H7 (cell line): ENCODE data around the gene PLEK. TPM values are rescaled to one million over a fixed set of nuclear protein-coding genes. Genes with fewer than 3 reads are reported as not detected.

ENCODE experiments used
- DNase-seq: peaks from one replicate; pipeline ENCODE4 v3.0.0; 2012
- H3K27me3 ChIP-seq: 2 replicates; pipeline ENCODE4 v1.6.0; 2011; ENCODE audit warnings: mild to moderate bottlenecking, low read length; ENCODE audit not compliant: control insufficient read depth, insufficient read depth
- H3K36me3 ChIP-seq: replicated peaks from 2 replicates; pipeline ENCODE4 v1.5.1; 2011; ENCODE audit warnings: low read length; ENCODE audit not compliant: control insufficient read depth, insufficient read depth
- H3K4me3 ChIP-seq: 2 replicates; pipeline ENCODE4 v1.5.1; 2011; ENCODE audit warnings: low read depth, mild to moderate bottlenecking, control low read depth, low read length, moderate library complexity; ENCODE audit not compliant: insufficient read depth
- total RNA-seq: library from RNA; depleted of rRNA; stranded (reverse); fragments of >200 nt; shearing (Covaris generic); gene quantifications from 2 replicates; pipeline ENCODE4 v1.2.3, GENCODE V29; 2014; rRNA removed

Gene PLEK
- not detected in 2 replicates for total RNA-seq

- Histone ChIP-seq H3K4me3 (no peak within 1 kb of the TSS), H3K27me3 (no peaks in the 10 kb centered on the region), H3K36me3 (no peaks in the 10 kb centered on the region)
- DNase-seq: no peak
Observed at GRCh38 chr2:68365087-68365486, at the start of gene PLEK. PLEK (plus strand) TSS chr2:68365282; CDS start chr2:68365352, 70 bp downstream.

GRCh38 chr2:68316111-68316510 is 49.0 kb upstream of the PLEK start:
- no peak overlapping the region for H3K4me3 ChIP-seq
- H3K36me3 ChIP-seq: no peaks in the 10 kb centered on the region
- no peak for DNase-seq
- peaks cover 42% of the 10 kb centered on the region for H3K27me3 ChIP-seq

- H3K4me3 ChIP-seq: peak overlapping the region; percentile 60
- no peaks in the 10 kb centered on the region for H3K36me3 ChIP-seq
- peaks cover 42% of the 10 kb centered on the region for H3K27me3 ChIP-seq
- DNase-seq: peak; percentile 53
Observed at GRCh38 chr2:68317971-68318913, 46.8 kb upstream of the PLEK start.

GRCh38 chr2:68318914-68319397 is 46.1 kb upstream of the PLEK start:
- peak overlapping the region; percentile 60 for H3K4me3 ChIP-seq
- DNase-seq: no peak
- no peaks in the 10 kb centered on the region for H3K36me3 ChIP-seq
- H3K27me3 ChIP-seq: peaks cover 42% of the 10 kb centered on the region

GRCh38 chr2:68319398-68320117 is 45.5 kb upstream of the PLEK start, which contains the start of gene CNRIP1:
CNRIP1 (minus strand) TSS chr2:68319949; CDS start chr2:68319400, 549 bp downstream.
- peak within 1 kb of the TSS; percentile 60 for H3K4me3 ChIP-seq
- H3K36me3 ChIP-seq: no peaks in the 10 kb centered on the region
- DNase-seq: peak; percentile 81
- H3K27me3 ChIP-seq: peaks cover 42% of the 10 kb centered on the region

- peak; percentile 77 for DNase-seq
- peak overlapping the region; percentile 60; the same call in 1 of the 2 replicates for H3K4me3 ChIP-seq
- no peaks in the 10 kb centered on the region for H3K36me3 ChIP-seq
- peaks cover 42% of the 10 kb centered on the region for H3K27me3 ChIP-seq
Observed at GRCh38 chr2:68320118-68320641, 44.9 kb upstream of the PLEK start.

- H3K4me3 ChIP-seq: no peak overlapping the region
- no peak for DNase-seq
- H3K36me3 ChIP-seq: no peaks in the 10 kb centered on the region
- H3K27me3 ChIP-seq: peaks cover 8% of the 10 kb centered on the region
Observed at GRCh38 chr2:68325056-68325455, 40.0 kb upstream of the PLEK start.

- Histone ChIP-seq H3K36me3 (no peaks in the 10 kb centered on the region), H3K4me3 (no peak overlapping the region), H3K27me3 (no peaks in the 10 kb centered on the region)
- no peak for DNase-seq
Observed at GRCh38 chr2:68328901-68329300, 36.2 kb upstream of the PLEK start.

GRCh38 chr2:68330691-68331090 is 34.4 kb upstream of the PLEK start:
- no peak for DNase-seq
- Histone ChIP-seq H3K27me3 (no peaks in the 10 kb centered on the region), H3K4me3 (no peak overlapping the region), H3K36me3 (no peaks in the 10 kb centered on the region)

GRCh38 chr2:68333009-68333408 is 32.1 kb upstream of the PLEK start:
- DNase-seq: no peak
- H3K4me3 ChIP-seq: no peak overlapping the region
- no peaks in the 10 kb centered on the region for H3K27me3 ChIP-seq
- no peaks in the 10 kb centered on the region for H3K36me3 ChIP-seq

- Histone ChIP-seq H3K4me3 (no peak overlapping the region), H3K36me3 (no peaks in the 10 kb centered on the region), H3K27me3 (no peaks in the 10 kb centered on the region)
- no peak for DNase-seq
Observed at GRCh38 chr2:68333931-68334330, 31.2 kb upstream of the PLEK start.

- no peak overlapping the region for H3K4me3 ChIP-seq
- H3K27me3 ChIP-seq: no peaks in the 10 kb centered on the region
- DNase-seq: no peak
Observed at GRCh38 chr2:68336192-68336591, 28.9 kb upstream of the PLEK start.

GRCh38 chr2:68340226-68341061 is 24.6 kb upstream of the PLEK start:
- H3K36me3 ChIP-seq: no peaks in the 10 kb centered on the region
- DNase-seq: no peak
- H3K27me3 ChIP-seq: no peaks in the 10 kb centered on the region
- no peak overlapping the region for H3K4me3 ChIP-seq

More at GRCh38 chr2:68336192-68336591, 28.9 kb upstream of the PLEK start:
- H3K36me3 ChIP-seq: no peaks in the 10 kb centered on the region

GRCh38 chr2:68341062-68341329 is 24.1 kb upstream of the PLEK start:
- Histone ChIP-seq H3K36me3 (no peaks in the 10 kb centered on the region), H3K4me3 (no peak overlapping the region), H3K27me3 (no peaks in the 10 kb centered on the region)
- no peak for DNase-seq
